M059J (cell line): ENCODE data around the gene ARL1. TPM values are rescaled to one million over a fixed set of nuclear protein-coding genes. Genes with fewer than 3 reads are reported as not detected.
"Not testable (repeated sequence)": the region's sequence is repeated elsewhere in the genome, so short reads cannot be mapped to it uniquely, and the experiment has no call there.

ENCODE experiments used
- DNase-seq: peaks from one replicate; pipeline ENCODE4 v3.0.0-alpha.2; 2012; ENCODE audit warnings: low read depth
- total RNA-seq: library from RNA; depleted of rRNA; stranded (reverse); fragments of >200 nt; shearing (Covaris generic); gene quantifications from 2 replicates; pipeline ENCODE4 v1.2.3, GENCODE V29; 2014; rRNA removed

ARL1 gene
- 61.6 and 88.0 TPM in 2 replicates for total RNA-seq

GRCh38 chr12:101407436-101408345 lies at the start of gene ARL1:
TSS of gene ARL1 (minus strand) at chr12:101407772. CDS start at chr12:101407645, 127 bp downstream.
- peak; percentile 78 for DNase-seq

- DNase-seq = no peak
Observed at GRCh38 chr12:101455685-101456084, 48.1 kb upstream of the ARL1 start.

- DNase-seq = no peak
Observed at GRCh38 chr12:101441461-101442224, 34.1 kb upstream of the ARL1 start.

- DNase-seq = no peak
Observed at GRCh38 chr12:101439236-101439635, 31.7 kb upstream of the ARL1 start.

- no peak for DNase-seq
Observed at GRCh38 chr12:101436136-101436535, 28.6 kb upstream of the ARL1 start.

- DNase-seq = no peak
Observed at GRCh38 chr12:101430456-101430855, 22.9 kb upstream of the ARL1 start.

GRCh38 chr12:101424620-101425019 lies 17.0 kb upstream of the ARL1 start:
- no peak for DNase-seq

- not testable (repeated sequence) for DNase-seq
Observed at GRCh38 chr12:101422066-101422465, 14.5 kb upstream of the ARL1 start.

GRCh38 chr12:101415228-101415627 lies 7.7 kb upstream of the ARL1 start:
- no peak for DNase-seq

GRCh38 chr12:101414533-101415119 lies 7.1 kb upstream of the ARL1 start:
- DNase-seq = peak; percentile 63

GRCh38 chr12:101410169-101410568 lies 2.6 kb upstream of the ARL1 start:
- DNase-seq = not testable (repeated sequence)

GRCh38 chr12:101407049-101407435 lies 530 bp downstream of the ARL1 start:
- peak; percentile 56 for DNase-seq

- DNase-seq = not testable (repeated sequence)
Observed at GRCh38 chr12:101391181-101391580, 16.4 kb downstream of the ARL1 start.

- DNase-seq = no peak
Observed at GRCh38 chr12:101379149-101379548, 28.4 kb downstream of the ARL1 start.

GRCh38 chr12:101375573-101375972 lies 32.0 kb downstream of the ARL1 start:
- no peak for DNase-seq

GRCh38 chr12:101372431-101372830 lies 35.1 kb downstream of the ARL1 start:
- no peak for DNase-seq

GRCh38 chr12:101368016-101368415 lies 39.6 kb downstream of the ARL1 start:
- no peak for DNase-seq

- no peak for DNase-seq
Observed at GRCh38 chr12:101361455-101361854, 46.1 kb downstream of the ARL1 start.

- DNase-seq = no peak
Observed at GRCh38 chr12:101356794-101357193, 50.8 kb downstream of the ARL1 start.

GRCh38 chr12:101351682-101352081 lies 55.9 kb downstream of the ARL1 start:
- no peak for DNase-seq

- DNase-seq = no peak
Observed at GRCh38 chr12:101343893-101344292, 63.7 kb downstream of the ARL1 start.
